Loucy (cell line): ENCODE measurements around the gene EREG.

ENCODE experiments used
- H2AFZ ChIP-seq: fragments of 200-600 bp; sonication (generic); 2 replicates; pipeline ENCODE4 v1.6.0; 2016; ENCODE audit warnings: antibody characterized with exemption, mild to moderate bottlenecking, low read length, moderate library complexity
- H3F3A ChIP-seq: fragments of 200-600 bp; 2 replicates; pipeline ENCODE4 v1.6.0; 2016; ENCODE audit warnings: antibody characterized with exemption, low read depth, mild to moderate bottlenecking
- H3K27me3 ChIP-seq: fragments of 200-600 bp; sonication (generic); 2 replicates; pipeline ENCODE4 v1.6.1; 2014; ENCODE audit warnings: low read length, mild to moderate bottlenecking; ENCODE audit not compliant: insufficient read depth, poor library complexity, severe bottlenecking
- H3K36me3 ChIP-seq: fragments of 200-600 bp; sonication (generic); 2 replicates; pipeline ENCODE4 v1.6.1; 2016; ENCODE audit warnings: low read length; ENCODE audit not compliant: insufficient read depth
- H3K4me1 ChIP-seq: fragments of 200-600 bp; sonication (generic); 2 replicates; pipeline ENCODE4 v1.5.1; 2014; ENCODE audit warnings: low read length, mild to moderate bottlenecking; ENCODE audit not compliant: insufficient read depth, poor library complexity, severe bottlenecking
- H3K4me2 ChIP-seq: fragments of 200-600 bp; sonication (generic); 2 replicates; pipeline ENCODE4 v1.6.0; 2014; ENCODE audit warnings: antibody characterized with exemption, low read length, low read depth, mild to moderate bottlenecking; ENCODE audit not compliant: poor library complexity, severe bottlenecking
- H3K4me3 ChIP-seq: fragments of 200-600 bp; sonication (generic); 2 replicates; pipeline ENCODE4 v1.5.1; 2014; ENCODE audit warnings: low read length, mild to moderate bottlenecking, mixed read lengths; ENCODE audit not compliant: poor library complexity, severe bottlenecking
- H3K79me2 ChIP-seq: fragments of 200-600 bp; sonication (generic); 2 replicates; pipeline ENCODE4 v1.6.1; 2014; ENCODE audit warnings: low read length; ENCODE audit not compliant: insufficient read depth
- H3K9ac ChIP-seq: fragments of 200-600 bp; sonication (generic); 2 replicates; pipeline ENCODE4 v1.6.0; 2014; ENCODE audit warnings: mild to moderate bottlenecking, low read depth, low read length, moderate library complexity; ENCODE audit not compliant: poor library complexity, severe bottlenecking
- H3K9me2 ChIP-seq: fragments of 200-600 bp; sonication (generic); replicated peaks from 2 replicates; pipeline ENCODE4 v1.6.1; 2016; ENCODE audit warnings: low read depth, low read length, mixed read lengths
- H3K9me3 ChIP-seq: fragments of 200-600 bp; sonication (generic); 2 replicates; pipeline ENCODE4 v1.6.1; 2014; ENCODE audit warnings: mild to moderate bottlenecking, antibody characterized with exemption, low read length, low read depth; ENCODE audit not compliant: insufficient read depth
- H4K20me1 ChIP-seq: fragments of 200-600 bp; sonication (generic); 2 replicates; pipeline ENCODE4 v1.6.0; 2014; ENCODE audit warnings: antibody characterized with exemption, low read length, mild to moderate bottlenecking; ENCODE audit not compliant: insufficient read depth, poor library complexity, severe bottlenecking
- EZH2phosphoT487 ChIP-seq: fragments of 200-600 bp; IDR thresholded peaks from 2 replicates; pipeline ENCODE4 v1.6.1; 2018; ENCODE audit warnings: antibody characterized with exemption, mild to moderate bottlenecking, moderate library complexity, borderline replicate concordance
- TF ChIP-seq, protein P1 (sequence below): fragments of 200-600 bp; sonication (generic); conservative IDR thresholded peaks from 2 replicates; pipeline ENCODE4 v1.5.1; 2014; ENCODE audit warnings: mild to moderate bottlenecking, antibody characterized with exemption, low read length

EREG gene

DNA sequence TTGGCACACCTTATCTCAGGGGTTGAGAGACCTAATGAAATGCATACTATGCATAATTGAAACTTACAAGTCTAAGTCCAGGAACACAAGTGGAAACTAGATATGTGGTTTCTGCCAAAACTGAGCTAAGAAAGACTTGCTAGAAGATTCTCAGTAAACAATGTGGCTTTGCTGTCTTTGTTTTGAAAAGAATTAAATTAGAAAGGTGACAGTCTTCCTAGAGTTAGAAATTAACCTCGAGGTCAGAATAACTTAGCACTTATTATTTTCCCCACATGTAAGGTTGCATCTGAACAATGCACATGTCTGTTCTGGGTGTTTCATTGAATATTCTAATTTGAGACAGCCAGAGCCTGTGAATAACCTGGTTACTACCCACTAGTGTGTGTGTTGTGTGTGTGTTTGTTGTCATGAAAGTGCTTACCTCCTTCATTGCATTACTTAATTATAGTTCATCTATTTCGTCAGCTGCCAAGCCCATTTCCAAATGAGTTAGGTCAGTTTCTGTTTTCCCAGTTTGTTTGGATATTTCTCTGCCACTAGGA, 1.5 kb downstream of the EREG start:
- TF ChIP-seq, protein P1, sequence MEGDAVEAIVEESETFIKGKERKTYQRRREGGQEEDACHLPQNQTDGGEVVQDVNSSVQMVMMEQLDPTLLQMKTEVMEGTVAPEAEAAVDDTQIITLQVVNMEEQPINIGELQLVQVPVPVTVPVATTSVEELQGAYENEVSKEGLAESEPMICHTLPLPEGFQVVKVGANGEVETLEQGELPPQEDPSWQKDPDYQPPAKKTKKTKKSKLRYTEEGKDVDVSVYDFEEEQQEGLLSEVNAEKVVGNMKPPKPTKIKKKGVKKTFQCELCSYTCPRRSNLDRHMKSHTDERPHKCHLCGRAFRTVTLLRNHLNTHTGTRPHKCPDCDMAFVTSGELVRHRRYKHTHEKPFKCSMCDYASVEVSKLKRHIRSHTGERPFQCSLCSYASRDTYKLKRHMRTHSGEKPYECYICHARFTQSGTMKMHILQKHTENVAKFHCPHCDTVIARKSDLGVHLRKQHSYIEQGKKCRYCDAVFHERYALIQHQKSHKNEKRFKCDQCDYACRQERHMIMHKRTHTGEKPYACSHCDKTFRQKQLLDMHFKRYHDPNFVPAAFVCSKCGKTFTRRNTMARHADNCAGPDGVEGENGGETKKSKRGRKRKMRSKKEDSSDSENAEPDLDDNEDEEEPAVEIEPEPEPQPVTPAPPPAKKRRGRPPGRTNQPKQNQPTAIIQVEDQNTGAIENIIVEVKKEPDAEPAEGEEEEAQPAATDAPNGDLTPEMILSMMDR, result no peak
- TF ChIP-seq EZH2phosphoT487, result no peak
- no peaks in the 10 kb centered on the region for H3K9me2 ChIP-seq
- H4K20me1 ChIP-seq, result no peaks in the 10 kb centered on the region
- H3K4me1 ChIP-seq, result no peaks in the 10 kb centered on the region
- H3K27me3 ChIP-seq, result no peaks in the 10 kb centered on the region
- no peaks in the 10 kb centered on the region for H3K79me2 ChIP-seq
- no peak overlapping the region for H2AFZ ChIP-seq
- no peaks in the 10 kb centered on the region for H3F3A ChIP-seq
- H3K4me2 ChIP-seq, result no peak overlapping the region
- no peaks in the 10 kb centered on the region for H3K36me3 ChIP-seq
- no peak overlapping the region for H3K9ac ChIP-seq
- no peak overlapping the region for H3K4me3 ChIP-seq
- no peaks in the 10 kb centered on the region for H3K9me3 ChIP-seq

DNA sequence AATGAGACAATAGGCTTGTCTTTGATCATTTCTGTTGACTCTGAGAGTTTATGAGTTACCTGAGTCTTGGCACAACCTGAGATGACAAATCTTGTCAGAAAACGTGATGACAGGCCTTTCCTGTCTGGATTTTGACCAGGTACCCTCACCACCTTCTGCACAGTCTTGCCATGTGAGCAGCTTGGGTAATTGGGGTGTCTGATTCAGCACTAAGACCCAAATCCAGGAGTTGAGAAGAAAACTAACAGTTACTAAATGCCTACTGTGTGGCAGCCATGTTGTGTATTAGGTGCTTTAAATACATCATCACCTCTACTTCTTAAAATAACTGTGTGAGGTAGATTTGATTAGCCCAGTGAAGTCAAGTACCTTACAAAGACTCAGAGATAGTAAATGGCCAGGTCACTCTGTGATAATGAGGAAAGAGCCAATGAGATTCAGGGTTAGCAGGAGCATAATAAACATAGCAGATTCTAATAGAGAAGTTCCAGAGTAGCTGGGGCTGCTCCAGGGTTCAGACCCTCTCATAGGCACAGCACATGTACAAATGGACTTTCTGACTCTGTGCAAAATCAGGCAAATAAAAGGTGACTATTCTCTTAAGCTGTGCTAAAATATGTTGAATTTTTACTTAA, 2.8 kb downstream of the EREG start:
- H4K20me1 ChIP-seq, result no peaks in the 10 kb centered on the region
- H3K4me2 ChIP-seq, result no peak overlapping the region
- no peak overlapping the region for H2AFZ ChIP-seq
- TF ChIP-seq, protein P1, result no peak
- TF ChIP-seq EZH2phosphoT487, result no peak
- H3K36me3 ChIP-seq, result no peaks in the 10 kb centered on the region
- no peak overlapping the region for H3K4me3 ChIP-seq
- no peaks in the 10 kb centered on the region for H3F3A ChIP-seq
- no peaks in the 10 kb centered on the region for H3K9me3 ChIP-seq
- H3K4me1 ChIP-seq, result no peaks in the 10 kb centered on the region
- no peak overlapping the region for H3K9ac ChIP-seq
- H3K27me3 ChIP-seq, result no peaks in the 10 kb centered on the region
- no peaks in the 10 kb centered on the region for H3K9me2 ChIP-seq
- H3K79me2 ChIP-seq, result no peaks in the 10 kb centered on the region

DNA sequence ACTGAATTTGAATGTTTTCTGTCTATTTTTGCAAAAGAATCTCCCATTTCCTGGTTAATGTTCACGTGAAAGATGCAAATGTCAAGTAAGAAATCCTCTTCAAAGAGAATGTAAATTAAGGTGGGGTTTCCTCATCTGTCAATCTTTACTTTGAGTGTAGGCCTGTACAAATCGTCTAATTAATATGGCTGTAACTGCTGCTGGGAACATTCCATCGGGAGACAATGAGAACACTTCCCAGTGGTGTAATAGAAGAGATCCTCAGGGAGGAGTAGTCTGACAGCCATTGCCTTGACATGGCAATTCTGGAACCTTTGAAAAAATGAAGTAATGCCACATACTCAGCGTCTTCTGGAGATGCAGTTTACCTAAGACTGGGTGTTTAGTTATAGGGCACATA, 3.7 kb downstream of the EREG start:
- Histone ChIP-seq H3K36me3 (no peaks in the 10 kb centered on the region), H3K9me3 (no peaks in the 10 kb centered on the region), H3K27me3 (no peaks in the 10 kb centered on the region), H3F3A (no peaks in the 10 kb centered on the region), H3K4me3 (no peak overlapping the region), H4K20me1 (no peaks in the 10 kb centered on the region), H3K4me1 (no peaks in the 10 kb centered on the region), H3K9ac (no peak overlapping the region), H3K79me2 (no peaks in the 10 kb centered on the region), H2AFZ (no peak overlapping the region), H3K4me2 (no peak overlapping the region), H3K9me2 (no peaks in the 10 kb centered on the region)
- TF ChIP-seq, protein P1, result no peak
- no peak for TF ChIP-seq EZH2phosphoT487
